Activated CD4-positive, alpha-beta T cell treated with anti-CD3 and anti-CD28 coated beads, Interleukin-2, amount 10 ng/mL, durations not matched to agents 24 days and 14 days (primary cell): ENCODE measurements around the gene REV3L. TPM values are rescaled to one million over a fixed set of nuclear protein-coding genes. Genes with fewer than 3 reads are reported as not detected.
A peak's percentile ranks its signal among the peaks of the same experiment; 100 is the strongest.

ENCODE experiments used
- DNase-seq: peaks from one replicate; pipeline ENCODE4 v3.0.0; 2022
- H3K27ac Mint-ChIP-seq: one replicate; pipeline ENCODE4 v1.8.0; 2022; ENCODE audit warnings: mild to moderate bottlenecking, mixed read lengths
- H3K27me3 Mint-ChIP-seq: one replicate; pipeline ENCODE4 v1.8.0; 2022; ENCODE audit warnings: mixed read lengths
- H3K36me3 Mint-ChIP-seq: one replicate; pipeline ENCODE4 v1.8.0; 2022; ENCODE audit warnings: low read depth, mild to moderate bottlenecking, mixed read lengths
- H3K4me1 Mint-ChIP-seq: one replicate; pipeline ENCODE4 v1.8.0; 2021; ENCODE audit warnings: mixed read lengths
- H3K4me3 Mint-ChIP-seq: one replicate; pipeline ENCODE4 v1.8.0; 2022; ENCODE audit warnings: mild to moderate bottlenecking, moderate library complexity, mixed read lengths
- H3K9me3 Mint-ChIP-seq: one replicate; pipeline ENCODE4 v1.8.0; 2021; ENCODE audit warnings: mixed read lengths
- intact Hi-C: fragments of 100-400 bp; cut with micrococcal nuclease; formaldehyde crosslinking; loops from one replicate; pipeline ENCODE4 v1.15.1; 2023
- total RNA-seq: library from RNA; stranded (reverse); gene quantifications from 2 replicates; pipeline ENCODE4 v1.2.3, GENCODE V29; 2022

REV3L gene
- total RNA-seq, 1 donor from 2014 or later: 20.8 TPM

GRCh38 chr6:111472933-111473435, 10.0 kb downstream of the REV3L start:
- Mint-ChIP-seq H3K4me3 (no peak overlapping the region), H3K4me1 (peaks cover 34% of the 10 kb centered on the region)

DNA sequence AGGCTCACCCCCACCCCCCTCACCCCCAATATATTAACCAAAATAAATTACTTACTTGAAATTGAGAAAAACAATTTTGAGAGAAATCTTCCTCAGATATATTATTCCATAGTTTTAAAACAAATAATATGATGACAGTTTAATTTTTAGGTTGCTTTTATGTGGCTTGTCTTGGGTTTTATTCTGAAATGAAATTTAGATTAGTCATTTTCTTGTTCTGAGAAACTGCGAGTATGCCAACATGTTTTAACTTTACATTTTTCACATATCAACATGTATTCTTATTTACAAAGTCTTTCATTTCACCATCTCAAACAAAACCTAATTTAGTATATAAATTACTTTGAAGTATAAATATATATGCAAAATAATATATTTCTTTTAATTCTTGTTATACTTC, 11.1 kb downstream of the REV3L start:
- Mint-ChIP-seq H3K9me3 (no peaks in the 10 kb centered on the region), H3K36me3 (peaks cover 8% of the 10 kb centered on the region), H3K27me3 (no peaks in the 10 kb centered on the region), H3K4me3 (no peak overlapping the region), H3K27ac (no peak overlapping the region), H3K4me1 (peaks cover 30% of the 10 kb centered on the region)
- DNase-seq: no peak
- intact Hi-C loops: loop anchor here (5.0 kb wide), 1 partner anchor 35 kb away; no protein-coding TSS in a partner anchor

More at GRCh38 chr6:111472933-111473435, 10.0 kb downstream of the REV3L start:
- no peak for DNase-seq
- intact Hi-C loops: loop anchor here (5.0 kb wide), 1 partner anchor 36 kb away; no protein-coding TSS in a partner anchor
- H3K36me3 Mint-ChIP-seq: peaks cover 8% of the 10 kb centered on the region
- peak overlapping the region; percentile 27 for H3K27ac Mint-ChIP-seq
- no peaks in the 10 kb centered on the region for H3K9me3 Mint-ChIP-seq
- H3K27me3 Mint-ChIP-seq: no peaks in the 10 kb centered on the region

DNA sequence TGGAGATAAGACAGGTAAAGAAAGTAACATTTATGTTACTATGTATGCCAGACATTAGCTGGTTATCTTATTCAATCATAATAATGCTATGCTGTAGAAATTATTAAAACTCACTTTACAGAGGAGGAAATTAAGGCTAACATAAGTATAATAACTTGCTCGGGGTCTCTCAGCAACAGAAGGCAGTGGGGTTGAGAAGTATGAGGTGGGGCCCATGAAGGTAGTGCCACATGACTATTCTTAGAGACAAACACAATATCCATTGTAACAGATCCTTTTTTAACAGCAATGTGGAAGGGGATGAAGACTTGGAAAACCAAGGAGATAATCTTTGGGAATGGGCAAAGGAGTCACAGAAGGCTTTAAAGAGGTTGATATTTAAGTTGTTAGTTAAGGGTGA, 11.5 kb downstream of the REV3L start:
- H3K36me3 Mint-ChIP-seq: peaks cover 8% of the 10 kb centered on the region
- peaks cover 30% of the 10 kb centered on the region for H3K4me1 Mint-ChIP-seq
- no peaks in the 10 kb centered on the region for H3K9me3 Mint-ChIP-seq
- H3K4me3 Mint-ChIP-seq: peak overlapping the region; percentile 1
- H3K27me3 Mint-ChIP-seq: no peaks in the 10 kb centered on the region
- intact Hi-C loops: loop anchor here (5.0 kb wide), 1 partner anchor 34 kb away; no protein-coding TSS in a partner anchor
- H3K27ac Mint-ChIP-seq: peak overlapping the region; percentile 8
- DNase-seq: no peak

GRCh38 chr6:111470991-111471390, 12.0 kb downstream of the REV3L start:
- no peaks in the 10 kb centered on the region for H3K27me3 Mint-ChIP-seq
- DNase-seq: no peak

DNA sequence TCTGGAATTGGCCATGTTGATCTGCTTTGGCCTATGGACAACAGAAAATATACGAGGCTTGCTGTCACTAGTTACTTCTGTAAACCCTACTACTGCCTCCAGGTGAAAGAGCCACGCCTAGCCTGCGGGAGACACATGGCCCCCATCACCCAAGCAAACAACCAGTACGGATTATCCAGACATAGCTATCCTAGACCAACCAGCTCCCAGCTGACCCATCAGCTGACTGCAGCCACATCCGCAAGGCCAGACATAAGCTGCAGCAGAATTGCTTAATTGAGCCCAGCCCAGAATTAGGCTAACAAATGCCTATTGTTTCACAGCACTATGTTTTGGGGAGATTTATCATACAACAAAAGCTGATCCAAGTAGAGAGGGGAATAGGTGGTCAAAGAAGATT, 13.5 kb downstream of the REV3L start:
- intact Hi-C loops: no loop called here
- Mint-ChIP-seq H3K4me1 (peaks cover 28% of the 10 kb centered on the region), H3K9me3 (no peaks in the 10 kb centered on the region), H3K27me3 (no peaks in the 10 kb centered on the region), H3K27ac (no peak overlapping the region), H3K4me3 (no peak overlapping the region), H3K36me3 (peaks cover 8% of the 10 kb centered on the region)
- no peak for DNase-seq

More at GRCh38 chr6:111470991-111471390, 12.0 kb downstream of the REV3L start:
- no peak overlapping the region for H3K4me3 Mint-ChIP-seq
- intact Hi-C loops: loop anchor here (5.0 kb wide), 1 partner anchor 34 kb away; no protein-coding TSS in a partner anchor
- no peak overlapping the region for H3K27ac Mint-ChIP-seq
- peaks cover 8% of the 10 kb centered on the region for H3K36me3 Mint-ChIP-seq
- no peaks in the 10 kb centered on the region for H3K9me3 Mint-ChIP-seq
- peaks cover 30% of the 10 kb centered on the region for H3K4me1 Mint-ChIP-seq

- H3K27ac Mint-ChIP-seq: no peak overlapping the region
- H3K9me3 Mint-ChIP-seq: no peaks in the 10 kb centered on the region
- intact Hi-C loops: no loop called here
Measured at GRCh38 chr6:111468329-111469012, 14.5 kb downstream of the REV3L start.

GRCh38 chr6:111464184-111464583, 18.8 kb downstream of the REV3L start:
- Mint-ChIP-seq H3K9me3 (peaks cover 10% of the 10 kb centered on the region), H3K36me3 (peaks cover 17% of the 10 kb centered on the region), H3K27ac (no peak overlapping the region), H3K4me3 (no peak overlapping the region), H3K27me3 (no peaks in the 10 kb centered on the region), H3K4me1 (peaks cover 26% of the 10 kb centered on the region)
- intact Hi-C loops: no loop called here
- no peak for DNase-seq

More at GRCh38 chr6:111468329-111469012, 14.5 kb downstream of the REV3L start:
- Mint-ChIP-seq H3K4me1 (peaks cover 26% of the 10 kb centered on the region), H3K36me3 (peaks cover 8% of the 10 kb centered on the region), H3K4me3 (no peak overlapping the region), H3K27me3 (no peaks in the 10 kb centered on the region)
- no peak for DNase-seq

- Mint-ChIP-seq H3K36me3 (peaks cover 26% of the 10 kb centered on the region), H3K4me3 (no peak overlapping the region), H3K9me3 (peaks cover 23% of the 10 kb centered on the region), H3K27ac (no peak overlapping the region), H3K27me3 (no peaks in the 10 kb centered on the region), H3K4me1 (peaks cover 18% of the 10 kb centered on the region)
- DNase-seq: no peak
- intact Hi-C loops: no loop called here
Measured at GRCh38 chr6:111462770-111463391, 20.1 kb downstream of the REV3L start.

DNA sequence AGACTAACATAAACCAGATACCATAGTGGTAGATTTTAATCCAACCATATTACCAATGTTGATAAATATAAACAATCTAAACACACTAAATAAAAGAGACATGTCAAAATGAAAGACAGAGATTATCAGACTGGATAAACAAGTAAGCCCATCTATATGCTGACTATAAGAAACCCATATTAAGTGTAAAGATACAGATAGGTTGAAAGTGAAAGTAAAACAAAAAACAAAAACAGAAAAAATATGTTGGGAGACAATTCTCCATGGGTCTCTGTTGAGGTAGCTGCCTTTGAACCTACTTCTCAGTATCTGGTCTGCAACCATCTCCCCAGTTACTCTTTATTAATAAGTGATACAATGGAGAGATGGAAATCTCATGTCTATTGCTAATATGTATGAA, 21.2 kb downstream of the REV3L start:
- peaks cover 18% of the 10 kb centered on the region for H3K4me1 Mint-ChIP-seq

GRCh38 chr6:111458670-111459232, 24.3 kb downstream of the REV3L start:
- peaks cover 35% of the 10 kb centered on the region for H3K36me3 Mint-ChIP-seq
- H3K4me1 Mint-ChIP-seq: peaks cover 18% of the 10 kb centered on the region

More for the DNA sequence above, 21.2 kb downstream of the REV3L start:
- Mint-ChIP-seq H3K36me3 (peaks cover 31% of the 10 kb centered on the region), H3K4me3 (peak overlapping the region; percentile 59), H3K27me3 (no peaks in the 10 kb centered on the region), H3K9me3 (peaks cover 28% of the 10 kb centered on the region), H3K27ac (no peak overlapping the region)
- intact Hi-C loops: no loop called here
- no peak for DNase-seq

DNA sequence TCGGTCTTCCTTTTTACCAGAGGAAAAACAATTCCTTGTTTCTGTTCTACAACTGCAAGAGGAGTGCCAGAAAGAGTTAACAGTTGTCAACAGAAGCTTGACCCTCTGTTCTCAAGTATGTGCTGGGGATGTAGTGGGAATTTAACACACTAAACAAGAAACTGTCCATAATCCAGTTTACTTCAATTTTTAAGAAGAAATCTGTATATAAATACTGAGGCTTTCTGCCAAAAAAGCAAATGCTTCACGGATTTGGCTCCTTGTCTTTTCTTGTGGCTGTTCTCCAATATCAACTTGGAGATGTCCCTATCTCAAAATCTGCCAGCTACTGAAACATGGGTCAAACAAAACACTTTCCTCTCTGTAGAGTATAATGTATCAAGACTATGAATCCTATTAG, 26.8 kb downstream of the REV3L start:
- Mint-ChIP-seq H3K4me3 (no peak overlapping the region), H3K36me3 (peaks cover 35% of the 10 kb centered on the region), H3K4me1 (peaks cover 5% of the 10 kb centered on the region), H3K27me3 (no peaks in the 10 kb centered on the region), H3K27ac (no peak overlapping the region), H3K9me3 (peaks cover 28% of the 10 kb centered on the region)
- intact Hi-C loops: no loop called here
- no peak for DNase-seq

More at GRCh38 chr6:111458670-111459232, 24.3 kb downstream of the REV3L start:
- intact Hi-C loops: no loop called here
- Mint-ChIP-seq H3K9me3 (peaks cover 28% of the 10 kb centered on the region), H3K4me3 (no peak overlapping the region), H3K27ac (no peak overlapping the region), H3K27me3 (no peaks in the 10 kb centered on the region)
- DNase-seq: no peak

- no peak for DNase-seq
- Mint-ChIP-seq H3K27ac (no peak overlapping the region), H3K36me3 (peaks cover 7% of the 10 kb centered on the region), H3K9me3 (no peaks in the 10 kb centered on the region), H3K4me3 (no peak overlapping the region), H3K4me1 (peaks cover 4% of the 10 kb centered on the region), H3K27me3 (no peaks in the 10 kb centered on the region)
- intact Hi-C loops: no loop called here
Measured at GRCh38 chr6:111450636-111451035, 32.4 kb downstream of the REV3L start.

DNA sequence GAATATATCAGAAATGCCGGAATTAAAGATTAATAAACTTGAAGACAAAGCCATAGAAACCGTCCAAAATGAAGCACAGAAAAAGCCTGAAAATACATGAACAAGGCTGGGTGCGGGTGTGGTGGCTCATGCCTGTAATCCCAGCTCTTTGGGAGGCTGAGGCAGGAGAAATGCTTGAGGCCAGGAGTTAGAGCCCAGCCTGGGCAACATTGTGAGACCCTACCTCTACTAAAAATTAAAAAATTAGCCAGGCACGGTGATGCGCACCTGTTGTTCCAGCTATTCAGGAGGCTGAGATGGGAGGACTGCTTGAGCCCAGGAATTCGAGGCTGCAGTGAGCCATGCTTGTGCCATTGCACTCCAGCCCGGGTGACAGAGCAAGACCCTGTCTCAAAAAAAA, 32.9 kb downstream of the REV3L start:
- peaks cover 4% of the 10 kb centered on the region for H3K4me1 Mint-ChIP-seq
- no peak overlapping the region for H3K27ac Mint-ChIP-seq
- H3K36me3 Mint-ChIP-seq: peaks cover 6% of the 10 kb centered on the region
- no peak for DNase-seq
- no peaks in the 10 kb centered on the region for H3K9me3 Mint-ChIP-seq
- H3K27me3 Mint-ChIP-seq: no peaks in the 10 kb centered on the region
- intact Hi-C loops: no loop called here
- no peak overlapping the region for H3K4me3 Mint-ChIP-seq

- peaks cover 3% of the 10 kb centered on the region for H3K36me3 Mint-ChIP-seq
- no peak overlapping the region for H3K4me3 Mint-ChIP-seq
- no peak overlapping the region for H3K27ac Mint-ChIP-seq
- peaks cover 4% of the 10 kb centered on the region for H3K4me1 Mint-ChIP-seq
- no peak for DNase-seq
- no peaks in the 10 kb centered on the region for H3K27me3 Mint-ChIP-seq
- H3K9me3 Mint-ChIP-seq: no peaks in the 10 kb centered on the region
- intact Hi-C loops: no loop called here
Measured at GRCh38 chr6:111449129-111449528, 33.9 kb downstream of the REV3L start.
